ENCODE results near the gene EFNA4.

DNA sequence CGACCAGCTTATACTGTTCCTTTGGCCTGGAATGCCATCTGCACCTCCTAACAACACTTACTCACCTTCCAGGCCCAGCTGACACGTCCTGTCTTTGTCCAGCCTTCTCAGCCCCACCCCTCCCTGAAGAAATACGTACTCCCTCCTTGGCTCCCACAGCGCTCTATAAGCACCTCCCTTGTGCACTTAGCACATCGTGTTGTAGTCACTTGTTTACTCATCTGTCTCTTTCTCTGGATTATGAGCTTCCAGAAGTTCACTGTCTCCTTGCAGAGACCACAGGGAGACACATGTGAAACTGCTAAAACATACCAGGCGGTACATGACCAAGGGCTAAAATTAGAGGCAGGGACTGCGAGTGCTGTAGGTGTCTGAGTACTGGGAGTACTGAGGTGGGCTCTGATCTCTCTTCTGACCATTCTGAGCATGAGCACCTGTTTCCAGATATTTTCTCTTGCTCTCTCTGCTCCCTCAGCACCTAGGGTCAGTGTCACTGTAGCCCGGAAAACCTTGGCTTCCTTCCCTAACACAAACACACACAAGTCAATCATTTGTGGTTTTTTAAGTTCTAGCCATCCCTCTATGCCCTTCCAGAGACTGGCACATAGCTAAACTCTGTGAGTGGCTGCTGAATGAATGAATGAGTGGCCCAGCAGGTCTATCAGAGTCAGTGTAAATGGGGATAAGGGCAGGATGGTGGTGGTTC is 24.8 kb upstream of the EFNA4 start:
- TF ChIP-seq, protein P1, sequence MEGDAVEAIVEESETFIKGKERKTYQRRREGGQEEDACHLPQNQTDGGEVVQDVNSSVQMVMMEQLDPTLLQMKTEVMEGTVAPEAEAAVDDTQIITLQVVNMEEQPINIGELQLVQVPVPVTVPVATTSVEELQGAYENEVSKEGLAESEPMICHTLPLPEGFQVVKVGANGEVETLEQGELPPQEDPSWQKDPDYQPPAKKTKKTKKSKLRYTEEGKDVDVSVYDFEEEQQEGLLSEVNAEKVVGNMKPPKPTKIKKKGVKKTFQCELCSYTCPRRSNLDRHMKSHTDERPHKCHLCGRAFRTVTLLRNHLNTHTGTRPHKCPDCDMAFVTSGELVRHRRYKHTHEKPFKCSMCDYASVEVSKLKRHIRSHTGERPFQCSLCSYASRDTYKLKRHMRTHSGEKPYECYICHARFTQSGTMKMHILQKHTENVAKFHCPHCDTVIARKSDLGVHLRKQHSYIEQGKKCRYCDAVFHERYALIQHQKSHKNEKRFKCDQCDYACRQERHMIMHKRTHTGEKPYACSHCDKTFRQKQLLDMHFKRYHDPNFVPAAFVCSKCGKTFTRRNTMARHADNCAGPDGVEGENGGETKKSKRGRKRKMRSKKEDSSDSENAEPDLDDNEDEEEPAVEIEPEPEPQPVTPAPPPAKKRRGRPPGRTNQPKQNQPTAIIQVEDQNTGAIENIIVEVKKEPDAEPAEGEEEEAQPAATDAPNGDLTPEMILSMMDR (IDR thresholded peaks at IDR 0.05), result no peak
- TF ChIP-seq POLR2AphosphoS5 (IDR thresholded peaks at IDR 0.05; ENCODE audit: low read depth, low read length), result no peak
